ENCODE measurements around the gene VSX1.

The VSX1 gene

DNA sequence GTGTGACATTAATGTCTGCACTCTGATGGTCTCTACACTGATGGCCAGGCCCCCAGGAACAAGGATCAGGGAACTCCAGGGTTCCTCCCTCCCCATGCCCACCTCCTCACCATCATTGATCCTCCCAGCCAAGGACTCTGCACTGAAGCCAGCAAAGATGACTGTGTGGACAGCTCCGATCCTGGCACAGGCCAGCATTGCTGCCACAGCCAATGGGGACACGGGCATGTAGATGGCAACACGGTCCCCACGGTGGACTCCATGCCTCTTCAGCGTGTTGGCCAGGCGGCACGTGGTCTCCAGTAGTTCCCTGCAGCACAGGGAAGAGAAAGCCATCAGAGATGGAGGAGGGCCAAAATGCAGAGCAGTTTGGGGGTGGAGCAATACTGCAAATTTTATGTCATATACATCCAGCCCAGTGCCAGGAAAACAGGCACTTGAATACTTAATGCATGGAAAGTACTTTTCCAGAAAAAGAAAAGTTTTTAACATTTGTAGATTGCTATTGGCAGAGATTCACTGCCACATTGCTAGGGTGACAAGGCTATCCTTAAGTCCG, 51.2 kb downstream of the VSX1 start:
- H3K27ac ChIP-seq (ENCODE audit: low read length) = no peak overlapping the region
- H3K27me3 ChIP-seq (ENCODE audit: control insufficient read depth, insufficient read depth, low read length) = no peaks in the 10 kb centered on the region
- no CpG with 5 or more reads among the region's 8 CpGs for whole genome bisulfite sequencing (ENCODE audit: insufficient coverage, insufficient read length)
- H3K4me1 ChIP-seq (ENCODE audit: control insufficient read depth, insufficient read depth, low read length) = no peaks in the 10 kb centered on the region
- H3K36me3 ChIP-seq (ENCODE audit: control insufficient read depth, insufficient read depth, low read length) = no peaks in the 10 kb centered on the region; the same call in 1 of the 2 replicates
- no peak overlapping the region for H3K4me3 ChIP-seq (ENCODE audit: low read length)
- no peaks in the 10 kb centered on the region for H3K9me3 ChIP-seq (ENCODE audit: control insufficient read depth, insufficient read depth, low read length)
- no peak for DNase-seq (ENCODE audit: low read depth, low spot score)

DNA sequence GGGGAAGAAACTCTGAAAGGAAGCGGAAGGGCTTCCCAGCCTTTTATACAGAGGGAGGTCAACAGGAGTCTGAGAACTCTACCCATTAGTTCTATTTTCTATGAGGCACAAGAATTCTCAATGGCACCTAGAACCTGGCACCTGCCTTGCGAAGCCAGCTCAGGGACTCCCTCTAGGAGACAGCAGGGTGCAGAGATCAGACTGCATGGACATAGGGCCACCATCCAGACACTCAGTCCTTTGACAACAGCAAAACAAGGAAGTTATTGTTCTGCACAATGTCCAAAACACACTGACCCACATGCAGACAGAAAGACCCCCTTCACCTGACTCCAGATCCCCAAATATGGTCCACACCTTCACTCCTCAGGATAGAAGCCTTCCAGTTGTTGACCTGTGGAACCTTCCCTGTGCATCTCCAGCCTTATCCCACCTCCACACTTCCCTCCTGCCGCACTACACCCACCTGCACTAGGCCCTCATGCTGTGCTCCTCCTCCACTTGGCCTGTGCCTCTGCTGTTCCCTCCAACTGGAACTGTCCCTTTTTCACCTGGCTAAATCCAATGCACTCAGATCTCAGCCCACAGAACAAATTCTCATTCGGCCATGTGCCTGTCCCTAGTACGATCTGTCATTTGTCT, 51.8 kb downstream of the VSX1 start:
- WGBS (ENCODE audit: insufficient coverage, insufficient read length) = no CpG with 5 or more reads among the region's 5 CpGs

DNA sequence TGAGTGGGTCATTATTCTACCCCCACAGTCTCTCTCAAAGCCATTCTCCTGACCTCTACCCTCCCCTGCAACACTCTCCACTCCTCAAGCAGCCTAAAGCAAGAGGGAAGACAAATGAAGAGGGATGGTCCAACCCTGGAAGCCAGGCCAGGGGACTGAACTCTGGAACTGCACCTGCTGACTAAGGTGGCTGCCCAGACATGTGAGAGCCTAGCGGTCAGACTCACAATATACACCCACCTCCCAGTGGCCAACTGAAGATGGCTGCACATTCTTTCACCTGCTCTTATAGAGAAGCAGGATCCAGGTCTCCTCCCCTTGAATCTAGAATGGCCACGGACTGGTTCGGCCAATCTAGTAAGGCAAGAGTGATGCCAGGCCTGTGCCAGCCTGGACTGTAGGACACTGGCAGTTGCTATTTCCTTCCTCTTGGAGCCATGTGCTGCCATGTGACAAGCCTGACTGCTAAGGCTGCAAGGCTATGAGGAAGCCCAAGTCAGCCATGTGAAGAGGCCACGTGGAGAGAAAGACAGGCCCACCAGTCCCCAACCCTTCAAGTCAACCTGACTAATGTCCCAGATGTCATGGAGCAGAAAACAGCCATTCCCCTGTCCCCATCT, 55.8 kb downstream of the VSX1 start:
- no peaks in the 10 kb centered on the region; the same call in 1 of the 2 replicates for H3K36me3 ChIP-seq (ENCODE audit: control insufficient read depth, insufficient read depth, low read length)
- no peaks in the 10 kb centered on the region for H3K4me1 ChIP-seq (ENCODE audit: control insufficient read depth, insufficient read depth, low read length)
- DNase-seq (ENCODE audit: low read depth, low spot score) = no peak
- WGBS (ENCODE audit: insufficient coverage, insufficient read length) = no CpG with 5 or more reads among the region's 4 CpGs
- H3K9me3 ChIP-seq (ENCODE audit: control insufficient read depth, insufficient read depth, low read length) = no peaks in the 10 kb centered on the region
- no peaks in the 10 kb centered on the region for H3K27me3 ChIP-seq (ENCODE audit: control insufficient read depth, insufficient read depth, low read length)
- no peak overlapping the region for H3K4me3 ChIP-seq (ENCODE audit: low read length)
- no peak overlapping the region for H3K27ac ChIP-seq (ENCODE audit: low read length)

More for the DNA sequence above, 51.8 kb downstream of the VSX1 start:
- H3K4me3 ChIP-seq (ENCODE audit: low read length) = no peak overlapping the region
- H3K27me3 ChIP-seq (ENCODE audit: control insufficient read depth, insufficient read depth, low read length) = no peaks in the 10 kb centered on the region
- H3K9me3 ChIP-seq (ENCODE audit: control insufficient read depth, insufficient read depth, low read length) = no peaks in the 10 kb centered on the region
- no peaks in the 10 kb centered on the region for H3K4me1 ChIP-seq (ENCODE audit: control insufficient read depth, insufficient read depth, low read length)
- H3K36me3 ChIP-seq (ENCODE audit: control insufficient read depth, insufficient read depth, low read length) = no peaks in the 10 kb centered on the region; the same call in 1 of the 2 replicates
- no peak overlapping the region for H3K27ac ChIP-seq (ENCODE audit: low read length)
- no peak for DNase-seq (ENCODE audit: low read depth, low spot score)
